Measurements from ENCODE around the gene LCAT.

LCAT gene

DNA sequence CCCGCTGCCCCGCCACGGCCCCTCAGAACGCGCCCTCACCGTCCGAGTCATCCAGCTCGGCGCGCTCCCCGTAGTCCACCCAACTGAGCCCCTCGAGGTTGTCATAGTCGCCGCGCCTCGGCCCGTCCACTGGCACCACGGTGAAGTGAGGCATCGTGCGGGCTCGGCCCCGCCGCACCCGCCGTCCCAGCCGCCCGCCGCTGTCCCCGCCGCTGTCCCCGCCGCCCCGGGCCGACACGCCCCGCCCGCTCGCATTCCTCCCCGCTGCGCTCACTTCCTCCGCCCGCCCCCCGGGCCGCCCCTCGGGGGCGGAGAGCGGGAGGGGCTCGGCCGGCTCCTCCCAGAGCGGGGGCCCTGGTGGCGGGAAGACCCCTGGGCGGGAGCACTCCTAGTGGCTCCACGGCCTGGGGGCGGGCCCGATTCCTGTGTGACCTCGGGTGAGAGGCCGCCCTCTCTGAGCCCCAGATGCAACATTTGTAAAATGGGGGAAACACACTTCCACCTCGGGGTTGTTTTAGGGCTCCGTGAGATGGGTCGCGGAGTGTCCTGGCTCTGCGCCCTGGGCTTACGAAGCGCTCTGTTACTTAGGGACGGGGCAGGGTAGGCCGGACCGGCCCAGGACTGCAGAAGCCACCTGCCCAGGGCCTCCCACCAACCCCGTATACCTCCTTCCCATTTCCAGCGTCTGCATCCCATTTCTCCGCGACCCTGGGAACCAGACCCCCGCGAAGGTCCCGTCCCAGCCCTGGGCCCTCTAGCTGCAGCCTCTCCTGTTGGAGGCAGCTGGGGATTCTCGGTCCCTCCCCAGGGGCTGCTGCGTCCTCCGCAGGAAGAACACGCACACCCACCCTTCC, 24.7 kb upstream of the LCAT start, which contains the start of gene SLC12A4:
Gene SLC12A4, minus strand, starts transcription at position 238 of the 854 bp plus-strand sequence. Its CDS starts 84 bp downstream, at position 154.
- no peak for DNase-seq

DNA sequence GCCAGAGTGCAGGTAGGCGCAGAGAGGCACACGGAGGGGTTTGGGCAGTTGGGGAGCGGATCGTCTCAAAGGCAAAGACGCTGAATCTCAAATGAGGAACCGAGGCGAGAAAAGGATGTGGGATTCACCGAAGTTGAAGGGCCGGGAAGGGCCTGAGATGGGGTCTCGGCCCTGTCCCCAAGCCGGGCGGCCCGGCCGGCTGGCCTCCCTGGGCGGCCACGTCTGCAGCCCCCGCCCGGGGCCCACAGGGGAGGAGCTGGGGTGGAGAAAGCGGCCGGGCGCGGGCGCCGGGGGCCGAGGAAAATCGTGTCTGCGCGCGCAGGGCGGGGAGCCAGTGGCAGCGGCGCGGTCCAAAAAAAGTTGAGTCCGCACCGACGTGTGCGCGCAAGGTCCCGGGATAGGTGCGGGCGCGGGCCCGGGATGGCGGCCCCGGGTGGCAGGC, 24.1 kb upstream of the LCAT start:
- DNase-seq = no peak

DNA sequence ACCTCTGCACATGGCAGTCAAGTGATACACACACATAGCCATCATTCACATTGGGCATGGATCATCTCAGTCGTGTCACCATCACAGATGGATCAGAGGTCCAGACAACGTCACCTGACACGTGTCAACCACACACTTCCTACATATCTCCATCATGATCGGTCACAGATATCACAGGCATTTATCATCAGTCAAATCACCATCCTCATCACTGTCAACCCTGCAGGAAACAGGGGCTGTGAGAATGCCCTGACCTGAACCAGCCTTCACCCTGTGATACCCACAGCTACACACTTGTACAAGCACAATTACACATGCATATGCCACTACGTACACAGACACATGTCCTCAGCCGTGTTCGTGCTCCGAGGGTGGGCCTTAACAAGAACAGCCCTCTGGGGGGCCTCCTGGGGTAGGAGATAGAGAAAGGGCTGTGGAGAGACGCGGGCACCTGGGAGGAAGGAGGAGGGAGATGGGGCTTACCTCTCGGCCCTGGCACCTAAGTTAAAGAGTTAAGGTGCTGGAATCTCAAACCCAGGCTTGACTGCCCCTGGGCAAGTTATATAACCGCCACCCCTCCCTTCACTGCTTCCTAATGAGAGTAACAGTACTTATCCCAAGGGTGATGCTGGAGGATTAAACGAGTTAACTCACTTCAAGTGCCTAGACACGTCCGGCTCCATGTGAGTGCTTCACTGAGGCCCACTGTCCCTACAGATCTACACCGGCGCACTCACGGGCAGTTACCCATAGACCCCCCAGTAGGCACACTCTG, 23.4 kb upstream of the LCAT start:
- DNase-seq = no peak

- DNase-seq = no peak
These were observed 22.7 kb upstream of the LCAT start for GRCh38 chr16:67966549-67967182.

- DNase-seq = no peak
These were observed 22.0 kb upstream of the LCAT start for GRCh38 chr16:67965668-67966548.

GRCh38 chr16:67964477-67965131, 20.7 kb upstream of the LCAT start:
- no peak for DNase-seq

- DNase-seq = no peak
These were observed 19.9 kb upstream of the LCAT start for GRCh38 chr16:67963662-67964321.

DNA sequence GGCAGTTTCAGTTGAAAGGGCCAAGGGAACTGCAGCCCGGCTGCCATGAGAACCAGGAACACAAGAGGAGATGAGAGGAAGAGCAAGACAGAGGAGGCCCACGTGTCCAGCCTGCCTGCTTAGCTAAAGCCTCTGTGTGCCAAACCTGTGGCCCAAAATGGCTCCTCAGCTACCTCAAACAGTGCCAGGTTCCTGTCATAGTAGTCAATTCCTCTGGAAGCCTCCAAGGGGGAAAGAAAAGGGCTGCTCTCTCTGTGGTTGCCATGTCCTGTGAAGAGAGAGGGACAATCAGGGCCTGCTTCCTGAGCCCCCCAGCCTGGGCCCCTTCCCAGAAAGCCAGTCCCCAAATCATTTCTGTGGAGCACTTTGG, 19.4 kb upstream of the LCAT start:
- no peak for DNase-seq

DNA sequence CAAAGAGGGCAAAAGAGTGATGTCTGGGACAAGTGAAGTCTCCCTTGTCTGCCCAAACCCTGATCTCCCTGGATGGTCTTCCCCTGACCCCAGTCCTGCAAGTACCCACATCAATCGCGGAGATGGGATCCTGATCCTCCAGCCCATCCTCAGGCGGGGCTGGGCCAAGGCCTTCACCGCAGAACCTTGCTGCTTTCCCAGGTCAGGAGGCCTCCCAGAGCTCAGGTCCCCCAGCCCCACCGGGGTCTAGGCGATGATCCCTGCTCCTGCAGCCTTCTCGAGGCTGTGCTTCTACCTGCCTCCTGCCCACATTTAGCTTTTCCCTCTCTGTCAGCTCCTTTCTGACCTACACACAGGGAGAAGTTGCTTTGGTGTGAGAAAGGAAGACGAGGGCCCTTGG, 18.2 kb upstream of the LCAT start:
- DNase-seq = no peak

DNA sequence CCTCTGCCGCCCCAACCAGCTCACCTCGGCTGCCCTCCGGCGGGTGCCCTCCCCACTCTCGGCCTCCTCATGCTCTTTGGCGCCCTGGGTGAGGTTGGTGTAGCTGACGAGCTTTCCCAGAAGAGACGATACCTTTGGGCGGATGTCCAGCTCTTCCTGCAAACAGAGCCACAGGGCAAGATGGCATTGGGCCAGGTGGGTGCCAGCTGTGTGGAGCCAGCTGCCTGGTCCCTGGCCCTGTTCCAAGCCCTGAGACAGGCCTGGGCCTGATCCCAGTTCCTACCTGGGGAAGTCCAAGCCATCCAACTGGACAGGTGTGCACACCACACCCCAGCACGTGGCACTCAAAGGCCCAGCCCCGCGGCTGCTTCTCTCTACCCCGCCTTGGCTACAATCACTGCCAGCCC, 17.6 kb upstream of the LCAT start:
- no peak for DNase-seq

DNA sequence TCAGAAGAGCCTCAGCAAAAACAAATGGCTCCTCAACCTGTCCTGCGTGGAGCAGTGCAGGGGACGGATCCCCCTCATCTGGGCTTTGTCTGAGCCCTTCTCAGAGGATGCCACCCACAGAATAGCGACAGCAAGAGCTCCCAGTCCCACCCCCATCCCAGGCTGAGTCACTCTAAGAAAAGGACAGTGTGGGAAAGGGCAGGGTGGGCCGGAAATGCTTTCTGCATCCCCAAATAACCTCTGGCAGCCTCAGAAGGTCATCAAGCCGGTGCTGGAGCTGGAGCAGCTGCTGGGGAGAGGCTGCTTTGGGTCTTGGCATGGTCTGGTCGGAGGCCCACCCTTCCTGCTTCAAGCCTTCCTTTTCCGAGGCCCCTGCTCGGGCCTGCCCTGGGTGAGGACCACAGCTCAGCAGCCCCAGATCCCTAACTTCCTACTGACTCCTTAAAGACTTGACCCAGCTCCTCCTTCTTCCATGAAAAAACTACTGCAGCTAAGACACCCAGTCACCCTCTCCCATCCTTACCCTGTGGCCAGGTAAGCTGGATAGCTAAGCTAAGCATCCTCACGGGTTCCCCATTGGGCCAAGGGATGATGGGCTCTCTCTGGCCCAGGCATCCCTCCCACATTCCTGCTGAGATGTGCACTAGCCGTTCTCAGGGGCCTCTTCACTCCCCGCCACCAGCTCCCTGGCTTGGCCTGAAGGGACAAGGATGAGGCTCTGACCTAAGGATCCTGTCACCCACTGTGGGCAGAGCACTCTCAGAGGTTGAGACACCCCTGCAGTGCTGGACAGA, 15.8 kb upstream of the LCAT start:
- no peak for DNase-seq

DNA sequence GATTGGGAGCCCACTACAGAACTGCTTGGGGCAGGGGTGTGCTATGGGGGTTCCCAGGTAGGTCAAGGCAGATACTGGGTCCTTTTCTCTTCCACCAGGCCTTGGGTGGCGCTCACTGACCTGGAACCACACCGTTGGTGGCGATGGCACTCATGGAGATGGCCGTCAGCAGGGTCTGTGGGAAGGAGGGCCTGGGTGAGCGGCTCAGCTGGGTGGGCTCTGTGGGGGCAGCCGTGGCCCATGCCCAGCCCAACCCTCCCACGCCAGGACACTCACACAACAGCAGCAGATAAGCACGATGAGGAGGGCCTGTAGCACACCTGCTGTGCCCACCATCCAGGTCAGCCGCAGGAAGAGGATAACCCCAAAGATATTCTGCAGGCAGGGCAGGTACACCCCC, 13.7 kb upstream of the LCAT start:
- DNase-seq = no peak

GRCh38 chr16:67954421-67955196, 10.7 kb upstream of the LCAT start:
- no peak for DNase-seq

- DNase-seq = no peak
These were observed 9.9 kb upstream of the LCAT start for GRCh38 chr16:67953641-67954375.

DNA sequence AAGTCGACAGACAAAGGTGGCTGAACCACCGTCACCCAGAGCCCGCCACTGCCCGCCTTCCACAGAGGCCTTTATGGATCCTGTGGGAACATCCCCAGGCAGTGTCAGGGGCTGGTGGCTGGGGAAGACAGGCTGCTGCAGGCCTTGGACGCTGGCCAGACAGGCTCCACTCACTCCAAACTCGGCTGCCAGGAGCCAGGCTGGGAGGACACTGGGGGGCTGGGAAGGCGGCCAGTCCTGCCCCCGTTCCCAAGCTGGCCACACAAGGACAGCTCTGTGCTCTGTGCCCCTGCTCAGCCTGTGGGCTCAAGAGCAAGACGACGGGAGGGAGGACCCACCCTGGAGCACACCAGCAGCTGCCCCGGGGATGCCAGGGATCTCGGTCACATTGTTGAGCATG, 7.6 kb upstream of the LCAT start:
- no peak for DNase-seq

DNA sequence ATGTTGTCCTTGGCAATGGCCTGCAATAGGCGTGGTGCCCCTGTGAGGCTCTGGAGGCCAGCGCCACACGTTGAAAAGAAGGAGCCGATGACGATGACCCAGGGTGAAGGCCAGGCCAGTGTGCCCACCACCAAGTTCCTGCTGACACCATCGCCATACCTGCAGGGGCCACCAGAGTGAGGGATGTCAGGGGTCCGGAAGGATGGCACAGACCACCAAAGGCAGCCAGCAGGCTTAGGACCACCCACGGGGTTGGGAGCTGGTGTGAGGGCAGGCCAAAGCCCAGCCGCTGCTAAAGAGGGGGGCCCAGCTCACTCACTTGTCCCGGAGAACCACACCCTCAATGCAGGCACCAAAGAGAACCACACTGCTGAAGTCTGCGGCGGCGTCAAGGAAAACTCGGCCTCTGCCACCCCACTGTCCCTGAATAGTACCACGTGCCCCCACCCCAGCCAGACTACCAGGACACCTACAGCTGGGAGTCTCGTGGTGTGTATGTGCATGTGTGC, 6.5 kb upstream of the LCAT start:
- DNase-seq = no peak

DNA sequence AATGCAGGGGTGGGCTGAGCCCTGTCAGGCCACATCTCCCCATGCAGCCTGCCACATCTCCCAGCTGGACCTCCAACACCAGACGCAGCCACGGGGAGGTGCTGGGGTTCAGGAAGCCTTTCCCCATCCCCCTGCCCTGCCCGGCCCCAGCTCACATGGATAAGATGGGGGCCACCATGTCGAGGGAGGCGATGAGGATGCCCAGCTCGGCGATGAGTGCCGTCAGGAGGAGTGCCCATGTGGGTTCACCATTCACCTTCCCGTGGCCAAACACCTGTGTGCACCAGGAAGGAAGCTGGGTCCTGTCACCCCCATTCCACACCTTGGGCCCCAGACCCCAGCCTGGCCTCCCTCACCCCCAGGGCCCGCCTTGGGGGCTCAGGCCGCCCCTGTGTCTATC, 5.7 kb upstream of the LCAT start:
- DNase-seq = no peak

- DNase-seq = no peak
These were observed 4.1 kb upstream of the LCAT start for GRCh38 chr16:67948015-67948414.

Measured in NCI-H1048 (cell line).